IPS-18c (cell line): ENCODE data around the gene CUTC.

Experiments
- H3K4me3 ChIP-seq: 2 replicates; pipeline ENCODE4 v1.7.0; 2013; ENCODE audit warnings: low read depth, mild to moderate bottlenecking, low read length, moderate library complexity; ENCODE audit not compliant: insufficient read depth
- H3K9me3 ChIP-seq: one replicate; pipeline ENCODE4 v1.6.1; 2013; ENCODE audit warnings: mild to moderate bottlenecking, low read length, moderate library complexity; ENCODE audit not compliant: control insufficient read depth, insufficient read depth

The CUTC gene, protein sequence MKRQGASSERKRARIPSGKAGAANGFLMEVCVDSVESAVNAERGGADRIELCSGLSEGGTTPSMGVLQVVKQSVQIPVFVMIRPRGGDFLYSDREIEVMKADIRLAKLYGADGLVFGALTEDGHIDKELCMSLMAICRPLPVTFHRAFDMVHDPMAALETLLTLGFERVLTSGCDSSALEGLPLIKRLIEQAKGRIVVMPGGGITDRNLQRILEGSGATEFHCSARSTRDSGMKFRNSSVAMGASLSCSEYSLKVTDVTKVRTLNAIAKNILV

DNA sequence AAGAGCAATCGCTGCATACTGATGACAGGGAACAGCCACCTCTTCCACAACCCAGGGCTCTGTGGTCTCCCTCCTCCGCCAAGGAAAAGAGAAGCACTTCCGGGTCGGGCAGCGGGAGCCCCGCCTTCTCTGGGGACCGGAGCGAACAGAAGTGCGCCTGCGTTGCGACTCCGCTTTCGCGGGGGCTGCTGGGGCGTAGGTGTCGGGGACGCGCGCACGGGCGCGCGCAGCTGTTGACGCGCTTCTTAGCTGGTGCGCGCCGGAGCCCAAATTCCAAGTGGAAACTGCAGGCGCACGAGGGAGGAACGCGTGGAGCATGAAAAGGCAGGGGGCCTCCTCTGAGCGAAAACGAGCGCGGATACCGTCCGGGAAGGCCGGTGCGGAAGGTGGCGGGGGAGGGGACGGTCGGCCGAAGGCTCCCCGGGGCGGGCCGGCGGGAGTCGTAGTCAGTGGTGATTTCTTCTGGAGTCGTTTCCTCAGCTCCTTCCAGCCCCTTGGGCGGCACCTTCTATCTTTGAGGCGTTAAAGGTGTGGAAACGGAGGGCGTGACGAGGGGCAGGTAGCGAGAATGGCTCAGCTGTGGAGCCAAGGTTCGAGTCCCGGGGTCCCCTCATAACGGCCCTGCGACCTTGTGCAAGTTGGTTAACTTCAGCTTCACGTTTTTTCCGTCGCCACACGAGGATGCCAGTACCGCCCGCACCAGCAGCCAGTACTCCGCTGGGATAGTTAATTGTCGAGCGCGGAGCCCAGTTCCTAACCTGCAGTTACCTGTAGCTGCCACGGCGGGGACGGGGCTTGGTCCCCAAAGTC lies at the start of gene CUTC, which contains the start of gene COX15:
Gene CUTC (plus strand): TSS at position 202 of the 810 bp plus-strand sequence. CDS start 115 bp downstream, at position 317.
Gene COX15 (minus strand): TSS at position 95 of the 810 bp plus-strand sequence. CDS start 78 bp downstream, at position 17.
- Histone ChIP-seq H3K9me3 (no peaks in the 10 kb centered on the region), H3K4me3 (peak within 1 kb of the TSS; percentile 88)

DNA sequence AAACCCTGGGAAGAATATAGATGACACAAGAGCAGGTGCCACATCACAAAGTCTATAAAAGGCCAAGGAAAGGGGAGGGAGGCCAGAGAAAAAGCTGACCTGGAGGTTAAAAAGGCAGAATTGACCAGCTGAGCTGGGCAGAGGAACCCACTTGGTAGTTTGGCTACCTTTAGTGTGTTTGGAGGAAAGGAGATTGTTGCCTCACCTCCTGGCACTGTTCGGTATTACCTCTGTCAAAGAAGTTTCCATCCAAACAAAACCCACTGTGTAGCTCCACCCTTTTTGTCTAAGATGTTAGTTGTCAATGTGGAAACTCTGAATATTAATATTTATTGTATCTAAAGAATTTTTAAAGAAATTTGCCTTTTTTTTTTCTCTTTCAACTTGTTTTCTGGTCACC lies 49.3 kb upstream of the CUTC start:
- Histone ChIP-seq H3K4me3 (no peak overlapping the region), H3K9me3 (no peaks in the 10 kb centered on the region)

DNA sequence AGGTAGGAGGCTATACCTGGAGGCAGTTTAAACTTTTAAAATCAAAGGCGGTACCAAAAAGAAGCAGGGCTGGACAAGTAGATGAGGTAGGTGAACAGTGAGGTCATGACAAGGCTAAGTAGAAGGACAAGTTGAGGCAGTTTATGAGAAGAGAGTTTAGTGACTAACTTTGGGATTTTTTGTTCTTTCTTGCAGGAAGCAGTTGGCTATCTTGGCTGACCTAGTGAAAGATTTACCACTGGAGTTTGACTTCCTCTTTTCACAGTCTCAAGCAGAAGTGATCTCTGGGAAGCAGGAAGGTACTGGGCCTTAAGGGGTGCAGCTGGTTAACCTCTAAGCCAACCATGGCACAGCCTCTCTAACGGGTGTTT lies 46.5 kb upstream of the CUTC start:
- no peaks in the 10 kb centered on the region for H3K9me3 ChIP-seq
- no peak overlapping the region for H3K4me3 ChIP-seq

DNA sequence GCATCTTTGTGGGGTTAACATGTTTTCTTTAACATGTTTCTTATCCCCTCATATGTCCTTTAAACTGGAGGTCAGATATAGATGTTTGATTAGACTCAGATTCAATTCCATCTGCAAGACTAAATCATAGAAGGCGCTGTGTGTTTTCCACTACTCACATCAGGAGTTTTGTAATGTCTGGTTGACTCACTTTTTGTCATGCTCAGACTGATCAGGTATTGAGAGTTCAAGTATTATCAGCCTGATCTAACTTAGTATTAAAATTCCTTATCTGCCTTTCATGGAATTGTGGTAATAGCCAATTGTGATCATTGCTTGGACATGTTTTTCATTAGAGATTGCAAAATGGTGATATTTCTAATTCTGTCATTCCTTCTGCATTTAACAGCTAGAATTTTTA lies 42.6 kb upstream of the CUTC start:
- Histone ChIP-seq H3K9me3 (no peaks in the 10 kb centered on the region), H3K4me3 (no peak overlapping the region)

DNA sequence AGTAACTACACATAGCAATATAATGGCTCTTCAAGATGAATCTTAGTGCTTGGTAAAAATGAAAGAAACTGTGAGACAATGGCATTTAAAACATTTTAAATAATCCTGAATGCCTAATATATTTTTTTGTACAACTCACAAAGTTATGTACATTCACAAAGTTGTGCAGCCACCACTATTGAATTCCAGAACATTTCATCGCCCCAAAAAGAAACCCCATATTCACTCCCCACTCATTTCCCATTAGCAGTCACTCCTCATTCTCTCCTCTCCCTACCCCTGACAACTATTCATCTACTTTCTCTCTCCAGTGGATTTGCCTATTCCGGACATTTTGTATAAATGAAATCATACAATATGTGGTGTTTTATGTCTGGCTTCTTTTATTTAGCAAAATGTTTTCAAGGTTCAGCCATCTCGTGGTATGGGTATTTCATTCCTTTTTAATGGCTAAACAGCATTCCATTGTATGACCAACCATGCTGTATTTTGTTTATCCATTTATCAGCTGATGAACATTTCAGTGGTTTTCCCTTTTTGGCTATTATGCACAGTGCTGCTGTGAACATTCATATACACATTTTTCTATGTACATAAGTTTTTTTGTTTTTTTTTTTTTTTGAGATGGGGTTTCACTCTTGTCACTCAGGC lies 38.0 kb upstream of the CUTC start:
- H3K4me3 ChIP-seq: no peak overlapping the region
- H3K9me3 ChIP-seq: no peaks in the 10 kb centered on the region

DNA sequence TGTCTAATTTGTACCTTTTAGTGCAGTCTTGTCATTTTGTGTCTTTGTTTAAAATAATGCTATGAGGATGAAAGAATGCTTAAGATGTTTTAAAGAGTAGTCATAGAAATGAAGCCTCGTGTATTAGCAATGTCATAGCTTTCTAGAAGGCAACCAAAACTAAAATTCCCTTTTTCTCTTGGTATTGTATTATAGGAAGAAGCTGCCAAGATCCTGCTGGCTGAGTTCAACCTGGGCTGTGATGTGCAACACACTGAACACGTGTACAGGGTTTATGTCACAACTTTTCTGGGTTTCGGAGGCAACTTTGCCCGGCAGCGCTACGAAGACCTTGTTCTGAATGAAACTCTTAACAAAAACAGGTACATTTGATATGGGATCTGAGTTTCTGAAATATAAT lies 36.3 kb upstream of the CUTC start:
- Histone ChIP-seq H3K9me3 (no peaks in the 10 kb centered on the region), H3K4me3 (no peak overlapping the region)

DNA sequence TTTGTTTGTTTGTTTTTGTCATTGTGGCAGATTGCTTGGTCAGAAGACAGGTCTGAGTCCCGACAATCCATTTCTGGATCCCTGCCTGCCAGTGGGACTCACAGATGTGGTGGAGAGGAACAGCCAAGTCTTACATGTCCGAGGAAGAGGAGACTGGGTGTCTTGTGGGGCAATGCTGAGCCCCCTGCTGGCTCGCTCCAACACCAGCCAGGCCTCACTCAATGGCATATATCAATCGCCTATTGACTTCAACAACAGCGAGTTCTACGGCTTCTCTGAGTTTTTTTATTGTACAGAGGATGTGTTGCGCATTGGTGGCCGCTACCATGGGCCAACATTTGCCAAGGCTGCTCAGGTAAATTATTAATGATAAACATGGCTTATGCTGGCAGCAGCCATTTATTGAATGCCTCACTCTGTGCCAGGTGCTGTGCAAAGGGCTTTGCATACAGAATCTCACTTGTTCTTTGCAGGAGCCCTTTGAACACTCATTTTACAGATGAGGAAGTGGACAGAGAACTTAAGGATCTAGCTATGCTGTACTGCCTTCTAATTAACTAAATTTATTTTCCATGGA lies 33.4 kb upstream of the CUTC start:
- no peak overlapping the region for H3K4me3 ChIP-seq
- H3K9me3 ChIP-seq: no peaks in the 10 kb centered on the region

DNA sequence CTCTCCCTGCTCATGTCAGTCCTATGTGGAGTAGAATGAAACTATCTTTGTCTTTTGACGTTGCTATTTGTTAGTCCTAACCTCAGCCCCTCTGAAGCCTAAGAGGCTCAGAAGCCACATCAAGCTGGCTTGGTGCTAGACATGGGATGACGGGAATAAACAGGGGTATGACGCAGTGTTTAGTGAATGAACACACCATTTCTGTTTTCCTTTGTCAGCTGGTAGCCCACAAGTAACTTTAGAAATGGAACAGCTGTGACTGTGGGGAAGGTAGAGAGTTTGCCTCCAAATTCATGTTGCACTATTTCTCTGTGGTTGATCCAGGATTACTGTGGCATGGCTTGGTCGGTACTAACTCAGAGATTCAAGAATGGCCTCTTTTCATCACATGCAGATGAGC lies 31.4 kb upstream of the CUTC start:
- H3K4me3 ChIP-seq: no peak overlapping the region
- no peaks in the 10 kb centered on the region for H3K9me3 ChIP-seq

DNA sequence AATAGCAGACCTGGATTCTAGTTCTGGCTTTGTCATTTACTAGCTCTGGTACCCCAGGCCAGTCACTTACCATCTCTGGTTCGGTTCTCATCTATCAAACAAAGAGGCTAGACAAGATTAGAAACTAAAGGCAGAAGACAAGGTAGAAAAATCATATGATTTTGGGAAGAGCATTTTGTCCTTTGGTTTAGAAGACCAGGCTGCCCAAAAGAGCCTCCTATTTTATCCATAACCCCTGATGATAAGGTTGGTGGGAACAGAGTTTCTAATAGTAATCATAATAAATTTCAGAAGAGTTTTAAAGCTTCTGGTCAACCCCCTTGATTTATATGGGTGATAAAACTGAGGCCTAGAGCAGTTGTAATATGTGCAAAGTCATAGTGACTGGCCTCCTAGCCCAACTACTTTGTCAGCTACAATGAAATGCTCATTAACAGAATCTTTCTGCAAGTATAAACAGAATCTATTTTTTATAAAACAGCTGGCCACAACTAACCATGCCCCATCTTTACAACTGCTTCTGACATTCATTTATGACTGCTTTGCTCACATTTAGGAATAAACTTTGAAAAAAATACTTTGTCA lies 23.5 kb upstream of the CUTC start:
- H3K4me3 ChIP-seq: no peak overlapping the region
- H3K9me3 ChIP-seq: no peaks in the 10 kb centered on the region

DNA sequence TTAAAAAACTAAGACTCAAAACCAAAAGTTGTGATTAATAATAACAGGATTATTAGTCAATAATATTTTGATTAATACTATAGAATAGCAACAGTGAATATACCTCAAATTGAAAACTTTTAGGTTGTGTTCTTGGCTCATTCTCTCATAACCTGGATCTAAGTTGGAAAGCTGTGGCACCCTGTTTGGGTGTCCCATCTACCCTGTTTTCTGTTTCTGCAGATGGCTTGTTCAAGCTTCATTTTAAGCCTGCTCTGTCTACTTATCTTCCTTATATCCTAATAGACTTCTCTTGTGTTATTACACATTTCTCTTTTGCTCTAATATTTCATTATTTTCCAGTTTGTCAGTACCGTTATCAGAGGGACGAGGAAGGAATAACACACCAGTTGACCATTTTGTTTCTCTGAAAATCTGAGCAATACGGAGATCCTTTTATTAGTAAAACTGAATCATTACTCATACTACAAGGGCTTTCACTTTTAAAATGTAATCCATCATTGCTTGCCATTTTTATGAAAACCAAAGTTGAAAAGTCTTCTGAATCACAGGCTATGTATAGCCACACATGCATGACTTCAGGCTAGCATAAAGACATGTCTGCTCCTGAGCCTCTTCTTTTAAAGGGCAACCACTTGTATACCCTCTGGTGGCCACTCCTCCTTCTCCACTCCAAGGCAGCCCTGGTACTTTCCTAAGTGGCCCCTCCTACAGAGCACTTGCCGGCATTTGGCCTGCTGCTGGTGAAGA lies 22.4 kb upstream of the CUTC start:
- H3K9me3 ChIP-seq: no peaks in the 10 kb centered on the region
- no peak overlapping the region for H3K4me3 ChIP-seq

DNA sequence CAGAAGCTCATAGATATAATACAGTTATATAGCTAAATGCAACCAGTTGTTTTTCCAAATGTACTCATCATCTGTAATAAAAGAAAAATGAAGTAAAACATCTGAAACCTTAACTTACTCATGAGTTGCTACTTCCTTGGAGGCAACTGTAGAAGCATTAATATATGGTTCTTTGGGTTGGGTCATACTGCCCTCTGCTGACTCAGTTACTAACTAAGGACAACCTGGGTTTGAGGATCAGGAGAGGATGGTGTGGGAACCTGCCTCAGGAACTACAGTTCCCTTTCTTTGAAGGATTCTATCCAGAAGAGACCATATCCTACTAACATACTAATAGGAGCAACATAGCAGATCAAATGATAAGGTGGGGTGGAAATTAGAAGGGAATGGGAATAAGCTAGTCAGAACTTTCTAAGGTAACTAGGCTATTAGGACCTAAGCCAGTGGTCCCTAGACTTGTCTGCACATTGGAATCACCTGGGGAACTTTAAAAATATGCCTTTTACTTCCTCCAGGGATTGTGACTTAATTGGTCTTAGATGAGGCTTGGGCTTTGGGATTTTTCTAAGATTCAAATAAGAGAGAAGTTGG lies 20.8 kb upstream of the CUTC start:
- Histone ChIP-seq H3K9me3 (no peaks in the 10 kb centered on the region), H3K4me3 (no peak overlapping the region)

DNA sequence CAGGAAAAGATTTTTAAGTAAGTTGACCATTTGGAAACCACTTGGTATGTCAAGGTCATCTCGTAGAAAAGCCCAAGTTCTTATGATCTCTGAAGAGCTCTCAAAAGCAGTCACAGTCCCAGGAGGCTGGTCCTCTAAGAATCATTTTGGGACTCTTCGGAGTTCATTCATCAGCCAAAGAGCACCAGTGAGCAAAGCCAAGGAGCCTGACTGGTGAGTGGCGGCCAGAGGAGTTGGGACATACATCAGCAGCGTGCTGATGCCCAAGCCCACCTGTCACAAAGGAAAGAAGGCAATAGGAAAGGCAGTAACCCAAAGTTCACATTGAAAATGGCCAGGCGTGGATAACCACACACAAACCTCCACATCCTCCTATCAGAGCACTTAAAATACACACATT lies 17.6 kb upstream of the CUTC start:
- Histone ChIP-seq H3K4me3 (no peak overlapping the region), H3K9me3 (no peaks in the 10 kb centered on the region)

DNA sequence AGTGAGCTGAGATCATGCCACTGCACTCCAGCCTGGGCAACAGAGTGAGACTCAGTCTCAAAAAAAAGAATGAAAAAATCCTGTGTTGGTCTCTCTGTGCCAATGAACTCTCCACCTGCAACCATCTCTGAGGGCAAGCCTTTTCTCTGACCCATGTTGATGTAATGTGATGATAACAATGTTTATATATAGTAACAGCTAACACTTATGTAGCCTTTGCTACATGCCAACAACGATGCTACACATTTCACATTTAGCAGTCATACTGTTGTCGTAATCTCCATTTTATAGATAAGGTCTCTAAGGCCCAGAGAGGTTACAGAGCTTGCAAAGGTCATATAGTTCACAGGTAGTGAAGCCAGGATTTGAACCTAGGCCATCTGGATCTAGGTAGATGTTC lies 11.6 kb upstream of the CUTC start:
- Histone ChIP-seq H3K9me3 (no peaks in the 10 kb centered on the region), H3K4me3 (no peak overlapping the region)

DNA sequence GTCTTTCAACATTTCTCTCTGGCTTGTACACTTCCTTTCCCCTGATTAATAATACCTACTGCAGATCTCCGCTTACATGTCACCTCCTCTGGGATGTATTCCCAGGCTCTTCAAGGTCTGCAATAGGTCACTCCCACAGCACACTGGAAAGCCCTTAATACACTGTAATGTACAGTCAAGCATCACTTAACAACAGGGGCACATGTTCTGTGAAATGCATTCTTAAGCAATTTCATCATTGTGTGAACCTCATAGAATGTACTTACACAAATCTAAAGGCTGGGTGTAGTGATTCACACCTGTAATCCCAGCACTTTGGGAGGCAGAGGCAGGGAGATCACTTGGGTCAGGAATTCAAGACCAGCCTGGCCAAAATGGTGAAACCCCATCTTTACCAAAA lies 2.0 kb upstream of the CUTC start:
- Histone ChIP-seq H3K9me3 (no peaks in the 10 kb centered on the region), H3K4me3 (no peak overlapping the region)

DNA sequence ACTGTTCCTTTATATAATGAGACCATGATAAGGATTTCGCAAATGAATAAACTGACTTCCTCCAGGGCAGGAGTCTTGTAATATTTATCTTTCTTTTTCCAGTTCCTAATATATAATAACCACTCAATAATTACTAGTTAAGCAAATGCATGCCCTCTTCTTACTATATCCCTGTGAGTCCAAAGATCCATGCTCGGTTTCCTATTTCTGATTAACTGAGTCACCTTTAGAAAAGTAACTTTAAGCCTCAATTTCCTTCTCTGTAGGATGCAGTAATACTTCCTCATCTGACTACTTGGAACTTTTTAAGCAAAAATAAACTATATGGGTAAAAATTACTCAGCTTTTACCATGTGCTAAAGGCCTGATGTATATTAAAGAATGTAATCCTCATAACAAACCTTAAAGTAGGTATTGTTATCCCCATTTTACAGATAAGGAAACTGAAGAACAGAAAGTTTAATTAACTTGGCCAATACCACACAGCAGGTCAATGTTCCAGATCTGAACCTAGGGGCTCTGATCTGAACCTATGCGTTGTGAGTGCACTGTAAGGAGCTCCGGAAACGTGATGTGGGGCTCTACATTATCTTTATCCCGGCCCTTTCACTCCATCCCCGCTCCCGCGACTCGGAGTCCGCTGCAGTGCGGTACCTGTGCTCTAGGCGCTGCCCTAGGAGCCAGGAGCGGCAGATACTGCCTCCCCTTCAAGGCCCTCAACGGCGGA lies 565 bp upstream of the CUTC start:
- no peaks in the 10 kb centered on the region for H3K9me3 ChIP-seq

DNA sequence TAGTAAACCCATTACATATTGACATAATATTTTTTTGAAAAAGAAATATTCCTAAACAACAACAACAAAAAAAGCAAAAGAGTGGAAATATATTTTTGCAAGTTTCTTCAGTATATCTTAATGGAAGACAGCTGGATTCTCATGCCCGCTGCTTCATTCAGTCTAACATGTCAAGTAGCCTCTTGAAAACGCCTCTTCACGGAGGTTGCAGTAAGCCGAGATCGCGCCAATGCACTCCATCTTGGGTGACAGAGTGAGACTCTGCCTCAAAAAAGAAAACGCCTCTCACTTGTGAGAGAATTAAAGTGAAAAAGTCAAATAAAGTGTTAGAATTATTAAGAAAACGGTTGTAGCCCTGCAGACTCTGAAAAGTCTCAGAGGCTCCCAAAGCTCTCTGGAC lies 1.3 kb downstream of the CUTC start:
- Histone ChIP-seq H3K9me3 (no peaks in the 10 kb centered on the region), H3K4me3 (no peak overlapping the region)

More for the DNA sequence above, 565 bp upstream of the CUTC start:
- peak overlapping the region; percentile 88 for H3K4me3 ChIP-seq
